Body of pancreas (tissue), 4 donors: ENCODE data around the gene STK35.

Source experiments
- POLR2A ChIP-seq, 3 donors: fragments of 450-650 bp; IDR thresholded peaks; one replicate each; pipeline ENCODE4 v1.6.1; 2016; ENCODE audit warnings: antibody characterized with exemption in 3 of 3, mild to moderate bottlenecking in 2 of 3
- TF ChIP-seq, protein P1 (sequence below), 7 experiments: fragments of 450-650 bp in 4 of 7; fragments of 200-600 bp in 3 of 7; sonication (generic) in 3 of 7; IDR thresholded peaks; one replicate each; pipeline ENCODE4 v1.5.1; 2016 to 2019; ENCODE audit warnings: antibody characterized with exemption in 7 of 7

DNA sequence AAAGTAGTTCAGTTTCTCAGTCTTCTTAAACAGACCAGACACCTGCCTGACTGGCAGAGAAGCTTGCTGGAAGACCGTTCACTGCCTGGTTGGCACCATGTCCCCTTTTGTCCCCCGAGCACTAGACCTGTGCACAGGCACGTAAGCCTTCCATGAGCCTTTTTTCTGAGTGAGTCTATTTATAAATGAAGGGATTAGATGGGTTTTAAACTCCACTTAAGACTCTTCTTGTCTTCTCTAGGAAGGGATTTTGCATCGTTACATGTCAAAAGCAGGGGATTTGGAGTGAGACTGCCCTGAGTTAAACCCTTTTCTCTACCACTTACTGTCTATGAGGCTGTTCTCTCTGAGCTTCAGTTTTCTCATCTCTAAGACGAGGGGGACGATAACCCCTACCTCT, 37.6 kb downstream of the STK35 start:
- no peak for TF ChIP-seq POLR2A (IDR thresholded peaks at IDR 0.05)
- TF ChIP-seq, protein P1, sequence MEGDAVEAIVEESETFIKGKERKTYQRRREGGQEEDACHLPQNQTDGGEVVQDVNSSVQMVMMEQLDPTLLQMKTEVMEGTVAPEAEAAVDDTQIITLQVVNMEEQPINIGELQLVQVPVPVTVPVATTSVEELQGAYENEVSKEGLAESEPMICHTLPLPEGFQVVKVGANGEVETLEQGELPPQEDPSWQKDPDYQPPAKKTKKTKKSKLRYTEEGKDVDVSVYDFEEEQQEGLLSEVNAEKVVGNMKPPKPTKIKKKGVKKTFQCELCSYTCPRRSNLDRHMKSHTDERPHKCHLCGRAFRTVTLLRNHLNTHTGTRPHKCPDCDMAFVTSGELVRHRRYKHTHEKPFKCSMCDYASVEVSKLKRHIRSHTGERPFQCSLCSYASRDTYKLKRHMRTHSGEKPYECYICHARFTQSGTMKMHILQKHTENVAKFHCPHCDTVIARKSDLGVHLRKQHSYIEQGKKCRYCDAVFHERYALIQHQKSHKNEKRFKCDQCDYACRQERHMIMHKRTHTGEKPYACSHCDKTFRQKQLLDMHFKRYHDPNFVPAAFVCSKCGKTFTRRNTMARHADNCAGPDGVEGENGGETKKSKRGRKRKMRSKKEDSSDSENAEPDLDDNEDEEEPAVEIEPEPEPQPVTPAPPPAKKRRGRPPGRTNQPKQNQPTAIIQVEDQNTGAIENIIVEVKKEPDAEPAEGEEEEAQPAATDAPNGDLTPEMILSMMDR (IDR thresholded peaks at IDR 0.05) = no peak
